ENCODE measurements around the gene CPA2. TPM values are rescaled to one million over a fixed set of nuclear protein-coding genes. Genes with fewer than 3 reads are reported as not detected.

Gene CPA2
- total RNA-seq, 1 experiment from 2014 or later: 0.90 TPM

DNA sequence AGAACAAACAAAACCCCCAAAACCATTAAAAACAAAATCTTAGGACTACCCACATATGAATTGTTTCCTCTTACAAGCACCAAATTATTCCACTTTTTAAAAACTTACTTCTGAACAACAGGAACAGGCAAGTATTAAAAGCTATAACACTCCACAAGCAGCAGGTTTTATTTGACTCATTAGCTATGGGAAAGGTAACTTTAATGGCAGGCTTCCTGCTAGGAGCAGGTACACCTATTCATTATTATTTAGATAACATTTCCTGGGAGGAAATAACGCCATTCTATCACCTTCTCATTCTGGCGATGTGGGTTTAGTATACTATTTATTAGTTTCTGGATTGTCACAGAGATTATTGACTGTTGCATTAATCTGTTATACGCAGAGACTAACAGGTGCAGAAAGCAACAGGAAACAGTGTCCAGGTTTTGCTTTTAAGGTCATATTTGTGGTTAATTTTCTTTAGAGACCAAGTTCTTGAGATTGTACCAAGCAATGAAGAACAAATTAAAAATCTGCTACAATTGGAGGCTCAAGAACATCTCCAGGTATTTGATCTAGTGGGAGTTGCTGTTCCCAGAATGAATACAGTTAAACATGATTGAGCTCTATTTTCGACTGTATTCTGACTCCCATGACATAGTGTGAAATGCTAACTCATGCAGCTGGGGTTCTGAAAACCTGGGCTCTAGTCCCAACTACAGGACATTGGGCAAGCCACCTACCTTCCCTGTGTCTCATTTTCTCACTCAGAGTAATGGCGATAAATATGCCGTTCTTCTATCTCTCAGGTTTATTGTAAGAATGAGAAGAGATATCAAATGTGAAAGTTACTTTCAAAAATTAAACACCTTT lies 2.0 kb downstream of the CPA2 start:
- no peaks in the 10 kb centered on the region for H3K36me3 Mint-ChIP-seq
- H3K4me1 Mint-ChIP-seq: peaks cover 49% of the 10 kb centered on the region
- no peak for ATAC-seq
- no peak overlapping the region for H3K27ac Mint-ChIP-seq
- ChIA-PET CTCF (no interaction called here), POLR2A (no interaction called here)
- TF ChIP-seq ZNF396 (CRISPR knock-in tag; IDR thresholded peaks at IDR 0.05; ENCODE audit: borderline replicate concordance): no peak
- TF ChIP-seq NR2C2 (CRISPR knock-in tag; IDR thresholded peaks at IDR 0.05): no peak
- no peak for TF ChIP-seq ZNF532 (CRISPR knock-in tag; IDR thresholded peaks at IDR 0.05; ENCODE audit: borderline replicate concordance)
- no peak for TF ChIP-seq MYBL2 (CRISPR knock-in tag; IDR thresholded peaks at IDR 0.05)
- TF ChIP-seq ZNF423 (CRISPR knock-in tag; IDR thresholded peaks at IDR 0.05): no peak
- TF ChIP-seq GABPB1 (CRISPR knock-in tag; IDR thresholded peaks at IDR 0.05): no peak
- TF ChIP-seq, protein P1, sequence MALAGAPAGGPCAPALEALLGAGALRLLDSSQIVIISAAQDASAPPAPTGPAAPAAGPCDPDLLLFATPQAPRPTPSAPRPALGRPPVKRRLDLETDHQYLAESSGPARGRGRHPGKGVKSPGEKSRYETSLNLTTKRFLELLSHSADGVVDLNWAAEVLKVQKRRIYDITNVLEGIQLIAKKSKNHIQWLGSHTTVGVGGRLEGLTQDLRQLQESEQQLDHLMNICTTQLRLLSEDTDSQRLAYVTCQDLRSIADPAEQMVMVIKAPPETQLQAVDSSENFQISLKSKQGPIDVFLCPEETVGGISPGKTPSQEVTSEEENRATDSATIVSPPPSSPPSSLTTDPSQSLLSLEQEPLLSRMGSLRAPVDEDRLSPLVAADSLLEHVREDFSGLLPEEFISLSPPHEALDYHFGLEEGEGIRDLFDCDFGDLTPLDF (CRISPR knock-in tag; IDR thresholded peaks at IDR 0.05): no peak
- TF ChIP-seq FOXK1 (CRISPR knock-in tag; IDR thresholded peaks at IDR 0.05): no peak
- TF ChIP-seq HMGA2 (CRISPR knock-in tag; IDR thresholded peaks at IDR 0.05): no peak
- no peak for TF ChIP-seq SMAD3 (CRISPR knock-in tag; IDR thresholded peaks at IDR 0.05; ENCODE audit: borderline replicate concordance)
- TF ChIP-seq ETV6 (CRISPR knock-in tag; IDR thresholded peaks at IDR 0.05): no peak
- TF ChIP-seq, protein P2, sequence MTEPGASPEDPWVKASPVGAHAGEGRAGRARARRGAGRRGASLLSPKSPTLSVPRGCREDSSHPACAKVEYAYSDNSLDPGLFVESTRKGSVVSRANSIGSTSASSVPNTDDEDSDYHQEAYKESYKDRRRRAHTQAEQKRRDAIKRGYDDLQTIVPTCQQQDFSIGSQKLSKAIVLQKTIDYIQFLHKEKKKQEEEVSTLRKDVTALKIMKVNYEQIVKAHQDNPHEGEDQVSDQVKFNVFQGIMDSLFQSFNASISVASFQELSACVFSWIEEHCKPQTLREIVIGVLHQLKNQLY (CRISPR knock-in tag; IDR thresholded peaks at IDR 0.05): no peak
- TF ChIP-seq USF2 (CRISPR knock-in tag; IDR thresholded peaks at IDR 0.05): no peak
- no peak for TF ChIP-seq EMX1 (CRISPR knock-in tag; IDR thresholded peaks at IDR 0.05)
- no peak for TF ChIP-seq CREM (CRISPR knock-in tag; IDR thresholded peaks at IDR 0.05)
- no peak for TF ChIP-seq ZNF671 (CRISPR knock-in tag; IDR thresholded peaks at IDR 0.05)
- no peak for TF ChIP-seq ZNF416 (CRISPR knock-in tag; IDR thresholded peaks at IDR 0.05)
- TF ChIP-seq GRHL2 (CRISPR knock-in tag; IDR thresholded peaks at IDR 0.05; ENCODE audit: insufficient replicate concordance, severe bottlenecking): no peak
- TF ChIP-seq, protein P3, sequence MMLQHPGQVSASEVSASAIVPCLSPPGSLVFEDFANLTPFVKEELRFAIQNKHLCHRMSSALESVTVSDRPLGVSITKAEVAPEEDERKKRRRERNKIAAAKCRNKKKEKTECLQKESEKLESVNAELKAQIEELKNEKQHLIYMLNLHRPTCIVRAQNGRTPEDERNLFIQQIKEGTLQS (CRISPR knock-in tag; conservative IDR thresholded peaks at IDR 0.05): no peak
- no peaks in the 10 kb centered on the region; the same call in 1 of the 2 replicates for H3K27me3 Mint-ChIP-seq (ENCODE audit: low read depth)
- no peak overlapping the region for H3K4me3 Mint-ChIP-seq
- H3K9me3 Mint-ChIP-seq: peaks cover 8% of the 10 kb centered on the region; the same call in 1 of the 2 replicates
- DNase-seq (ENCODE audit: low spot score): no peak
